ENCODE results near the gene ELL.

ELL gene

DNA sequence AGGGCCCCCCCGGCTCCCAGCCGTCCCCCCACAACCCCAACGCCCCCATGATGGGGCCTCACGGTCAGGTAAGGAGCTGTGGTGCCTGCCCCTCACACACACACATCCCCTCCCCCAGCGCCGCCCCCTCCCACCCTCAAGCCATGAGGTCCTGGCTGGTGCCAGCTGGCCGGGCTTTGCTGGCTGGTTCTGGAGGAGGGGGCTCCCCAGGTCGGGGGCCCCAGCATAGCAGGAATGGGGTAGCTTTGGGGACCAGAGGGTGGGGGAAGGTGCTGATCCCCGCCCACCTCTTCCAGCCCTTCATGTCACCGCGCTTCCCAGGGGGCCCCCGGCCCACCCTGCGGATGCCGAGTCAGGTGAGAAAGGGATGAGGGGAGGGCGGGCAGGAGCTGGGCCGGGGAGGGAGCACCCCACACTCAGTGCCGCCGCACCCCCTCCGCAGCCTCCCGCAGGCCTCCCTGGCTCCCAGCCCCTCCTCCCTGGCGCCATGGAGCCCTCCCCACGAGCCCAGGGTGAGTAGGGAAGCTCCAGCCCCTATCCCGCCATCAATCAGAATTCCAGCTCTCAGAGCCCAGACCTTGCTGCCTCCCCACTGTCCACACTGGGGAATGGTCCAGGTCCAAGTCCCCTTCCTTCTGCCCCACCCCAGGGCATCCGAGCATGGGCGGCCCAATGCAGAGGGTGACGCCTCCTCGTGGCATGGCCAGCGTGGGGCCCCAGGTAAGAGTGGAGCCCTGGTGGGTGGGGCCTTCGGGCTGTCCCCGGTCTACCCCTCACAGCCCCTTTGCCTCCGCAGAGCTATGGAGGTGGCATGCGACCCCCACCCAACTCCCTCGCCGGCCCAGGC, 90.3 kb downstream of the ELL start:
- no peak for DNase-seq

DNA sequence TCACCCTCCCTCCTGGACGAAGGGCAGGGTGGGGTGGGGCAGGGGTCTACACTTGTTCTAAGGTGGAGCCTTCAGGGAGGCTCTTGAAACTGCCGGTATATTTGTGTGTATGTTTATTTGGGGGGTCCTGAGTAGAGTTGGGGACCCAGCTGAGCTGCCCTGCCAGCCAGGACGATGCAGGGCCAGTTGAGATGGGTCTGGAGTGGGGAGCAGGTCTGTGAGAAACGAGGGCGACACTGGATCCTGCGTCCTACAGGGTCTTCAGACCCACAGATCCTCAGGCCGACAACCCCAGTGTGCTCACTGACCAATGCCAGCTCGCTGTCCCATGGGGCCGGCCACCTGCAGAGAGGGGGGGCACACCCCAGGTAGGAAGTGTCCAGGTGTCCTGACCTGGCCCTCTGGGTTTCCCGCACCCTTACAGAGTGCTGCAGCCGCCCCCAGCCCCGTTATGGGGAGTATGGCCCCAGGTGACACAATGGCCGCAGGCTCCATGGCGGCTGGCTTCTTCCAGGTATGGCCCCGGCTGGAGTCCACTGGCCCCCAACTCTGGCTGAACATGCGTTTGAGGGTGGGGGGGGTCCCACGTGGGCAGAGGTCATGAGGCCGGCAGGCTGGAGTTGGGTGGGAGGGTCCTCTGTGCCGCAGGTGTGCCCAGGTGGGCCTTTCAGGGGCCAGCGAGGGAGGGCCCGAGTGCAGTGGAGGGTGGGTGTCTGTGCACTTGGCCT, 91.3 kb downstream of the ELL start:
- DNase-seq: no peak

DNA sequence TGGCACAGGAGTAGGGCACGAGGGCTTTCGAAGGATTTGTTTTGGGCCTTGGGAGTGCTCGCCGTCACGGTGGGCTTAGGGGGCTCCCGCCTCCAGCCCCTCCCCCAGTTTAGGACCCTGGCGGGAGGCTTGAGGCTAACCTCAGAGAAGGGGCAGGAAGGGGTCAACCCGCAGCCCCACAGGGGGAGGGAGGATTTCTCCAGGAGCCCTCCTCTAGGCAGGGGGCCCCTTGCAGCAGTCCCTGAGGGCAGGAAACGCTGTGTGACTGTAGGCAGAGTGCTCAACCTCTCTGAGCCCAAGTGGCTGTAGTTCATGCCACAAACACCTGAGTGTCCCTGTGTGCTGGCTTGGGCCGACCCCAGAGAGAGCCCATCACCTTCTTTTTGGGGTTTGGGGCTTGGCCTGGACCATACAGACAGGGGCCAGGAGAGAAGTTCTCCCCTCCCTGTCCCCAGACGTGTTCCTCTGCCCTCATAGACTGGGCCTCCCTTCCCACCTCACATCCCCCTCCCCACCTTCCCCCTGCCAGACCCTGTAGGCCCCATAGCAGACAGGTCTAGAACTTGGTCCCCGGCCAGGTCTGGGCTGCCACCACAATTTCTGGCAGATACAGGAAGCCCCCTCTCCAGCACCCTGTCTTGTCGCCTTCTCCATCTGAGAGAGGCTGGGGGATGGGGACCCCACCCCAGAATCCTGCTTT, 92.0 kb downstream of the ELL start:
- DNase-seq: no peak

DNA sequence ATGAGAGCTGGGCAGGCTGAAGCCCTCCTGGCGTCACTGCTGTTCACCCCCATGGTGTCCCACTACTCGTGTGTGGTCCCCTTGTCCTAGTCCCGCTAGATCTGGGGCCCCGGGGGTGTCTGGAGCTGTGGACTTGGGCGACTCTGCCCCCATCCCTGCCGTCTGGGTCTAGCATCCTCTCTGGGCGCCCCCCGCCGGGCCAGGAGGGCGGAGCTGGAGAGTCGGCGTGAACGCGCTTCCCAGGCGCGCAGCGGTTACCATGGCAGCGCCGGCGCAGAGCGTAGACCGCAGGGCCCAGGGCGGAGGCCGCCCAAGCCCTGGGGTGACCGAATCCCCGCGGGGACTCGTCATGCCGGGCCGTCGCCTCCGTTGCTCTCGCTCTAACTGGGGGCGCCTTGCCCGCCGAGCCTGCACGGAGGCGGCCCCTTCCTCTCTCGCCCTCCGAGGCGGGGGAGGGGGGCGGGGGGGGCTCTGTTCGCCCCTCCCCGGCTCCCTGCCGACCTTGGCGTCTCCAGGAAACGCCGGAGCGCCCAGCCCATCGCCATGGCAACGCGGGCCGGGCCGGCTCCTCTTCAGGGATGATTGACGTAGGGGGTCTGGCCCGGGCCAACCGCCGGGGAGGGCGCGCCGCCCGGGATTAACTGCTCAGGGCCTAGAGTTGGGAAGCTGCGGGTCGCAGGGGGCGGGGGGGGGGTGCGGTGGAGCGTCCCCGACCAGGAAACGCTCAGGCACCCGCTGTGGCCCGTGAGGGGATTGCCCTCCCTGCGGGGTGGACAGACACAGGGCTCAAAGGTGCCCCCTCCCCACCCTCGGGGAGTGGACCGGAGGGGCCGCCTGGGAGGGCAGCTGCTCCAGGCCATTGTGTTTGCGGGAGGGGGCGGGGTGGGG, 92.8 kb downstream of the ELL start:
- DNase-seq: peak; percentile 87

DNA sequence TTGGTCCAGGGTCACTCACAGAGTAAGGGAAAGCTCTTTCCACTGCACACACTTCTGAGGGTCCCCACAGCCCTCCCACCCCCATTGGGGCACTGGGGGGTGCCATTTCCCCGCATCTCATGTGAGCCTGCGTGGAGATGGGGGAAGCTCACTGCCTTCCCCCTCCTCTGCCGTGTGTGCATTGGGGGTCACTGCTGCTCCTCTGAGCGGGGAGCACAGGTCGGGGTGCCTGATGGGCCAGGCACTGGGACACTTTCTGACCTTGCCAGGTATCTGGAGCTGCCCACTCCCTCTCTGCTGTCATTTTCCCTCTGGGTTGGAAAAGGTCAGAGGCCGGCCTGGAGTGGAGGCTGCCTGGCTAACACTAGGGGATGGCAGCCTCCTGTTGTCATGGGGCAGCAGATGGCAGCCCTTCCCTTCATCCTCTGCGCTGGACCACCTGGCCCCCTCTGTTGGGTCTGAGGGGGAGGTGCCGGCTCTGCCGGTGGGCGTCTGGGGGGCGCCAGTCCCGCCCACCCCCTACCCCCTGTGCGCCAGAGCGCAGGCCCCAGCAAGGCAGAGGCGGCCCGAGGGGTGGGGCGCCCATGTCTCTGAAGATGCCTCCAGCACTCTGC, 93.6 kb downstream of the ELL start:
- no peak for DNase-seq

DNA sequence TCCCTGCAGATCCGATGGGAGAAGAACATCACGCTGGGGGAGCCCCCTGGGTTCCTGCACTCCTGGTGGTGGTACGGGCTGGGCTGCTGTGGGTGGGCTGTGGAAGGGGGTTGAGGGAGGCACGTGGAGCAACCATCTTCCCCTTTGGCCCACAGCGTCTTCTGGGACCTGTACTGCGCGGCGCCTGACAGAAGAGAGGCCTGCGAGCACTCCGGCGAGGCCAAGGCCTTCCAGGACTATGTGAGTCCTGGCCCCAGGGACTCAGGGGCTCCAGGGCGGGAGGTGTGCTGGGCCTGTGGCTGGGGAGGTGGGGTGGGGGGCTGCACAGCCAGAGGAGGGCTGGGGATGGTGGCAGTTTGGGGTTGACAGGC, 94.1 kb downstream of the ELL start:
- DNase-seq: no peak

DNA sequence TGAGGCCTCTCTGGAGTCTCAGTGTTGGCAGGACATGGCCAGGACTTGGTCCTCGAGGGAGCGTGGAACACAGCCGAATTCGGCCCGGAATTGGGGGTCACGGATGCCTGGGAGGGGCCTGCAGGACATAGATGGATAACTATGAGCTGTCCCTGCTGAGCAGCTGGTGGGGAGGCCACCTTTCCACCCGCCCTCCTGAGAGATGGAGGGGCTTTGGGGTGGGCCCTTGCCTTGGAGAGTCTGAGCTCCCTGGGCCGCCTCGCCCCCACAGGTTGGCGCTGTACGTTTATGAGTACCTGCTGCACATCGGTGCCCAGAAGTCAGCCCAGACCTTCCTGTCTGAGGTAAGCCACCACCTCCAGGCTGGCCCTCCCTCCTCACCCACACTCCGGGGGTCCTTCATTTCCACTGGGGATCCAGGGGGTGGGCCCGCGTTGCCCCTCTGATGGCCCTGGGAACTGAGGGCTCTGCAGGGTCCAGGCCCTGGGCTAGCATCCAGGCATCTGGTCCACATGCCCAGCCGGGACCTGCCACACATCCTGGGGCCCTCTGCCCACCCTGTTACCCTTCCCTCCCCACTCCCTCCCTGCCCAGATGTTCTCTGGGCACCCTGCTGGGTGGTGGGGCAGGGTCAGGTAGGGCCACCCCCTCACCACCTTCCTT, 94.7 kb downstream of the ELL start:
- DNase-seq: no peak

DNA sequence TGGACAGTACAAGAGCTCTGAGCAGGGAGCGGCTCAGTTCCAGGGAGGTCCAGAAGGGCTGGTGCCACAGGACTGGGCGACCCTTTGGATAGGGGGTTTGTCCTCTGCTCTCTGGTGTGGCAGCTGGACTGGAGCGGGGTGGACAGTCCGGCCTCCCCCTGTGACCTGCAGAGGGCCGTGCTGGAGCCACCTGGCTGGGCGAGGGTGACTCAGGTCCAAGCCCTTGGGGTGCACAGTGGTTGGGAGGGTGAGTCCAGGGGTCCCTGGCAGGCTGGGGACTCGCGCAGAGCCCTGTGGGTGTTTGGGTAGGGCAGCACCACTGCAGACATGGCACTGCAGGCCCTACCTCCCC, 95.5 kb downstream of the ELL start:
- DNase-seq: no peak

DNA sequence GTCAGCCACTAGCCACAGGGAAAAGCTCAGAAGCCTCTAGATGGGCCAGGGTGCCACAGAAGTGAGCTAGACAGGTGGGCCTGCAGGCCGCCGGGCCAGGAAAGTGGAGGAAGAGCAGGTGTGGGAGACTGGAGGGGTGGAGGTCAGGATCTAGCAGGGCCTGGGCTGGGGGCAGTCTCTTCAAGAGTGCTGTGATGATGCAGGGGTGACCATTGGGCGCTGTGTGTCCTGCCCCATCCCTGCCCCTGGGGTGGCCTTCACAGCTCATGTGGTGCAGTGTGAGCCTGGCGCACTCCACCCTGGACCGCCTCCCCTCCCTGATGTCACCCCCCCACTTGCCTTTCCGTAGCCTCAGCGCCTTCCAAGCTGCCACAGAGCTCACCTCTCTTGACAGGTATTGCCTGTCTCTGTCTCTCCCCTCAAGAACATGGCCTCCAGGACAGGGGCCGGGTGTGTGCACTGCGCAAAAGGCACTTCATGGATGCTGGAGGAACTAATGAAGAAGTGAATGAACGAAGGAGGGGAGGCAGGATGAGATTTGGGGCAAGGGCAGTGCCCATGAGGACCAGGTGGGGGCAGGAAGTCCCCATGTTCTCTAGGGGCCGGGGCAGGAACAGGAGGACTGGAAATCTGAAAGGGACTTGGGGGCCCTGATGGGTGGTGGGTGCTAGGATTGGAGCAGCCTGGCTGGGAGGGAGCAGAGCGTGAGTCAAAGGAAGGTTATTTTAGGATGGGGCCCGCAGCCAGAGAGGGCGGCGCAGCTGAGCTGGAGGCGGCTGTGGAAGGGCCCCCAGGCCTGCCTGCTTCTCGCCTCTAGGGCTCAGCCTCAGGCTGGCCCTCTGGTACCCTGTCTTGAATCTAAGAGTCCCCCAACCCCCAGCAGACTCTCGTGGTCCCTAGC, 96.1 kb downstream of the ELL start:
- no peak for DNase-seq

DNA sequence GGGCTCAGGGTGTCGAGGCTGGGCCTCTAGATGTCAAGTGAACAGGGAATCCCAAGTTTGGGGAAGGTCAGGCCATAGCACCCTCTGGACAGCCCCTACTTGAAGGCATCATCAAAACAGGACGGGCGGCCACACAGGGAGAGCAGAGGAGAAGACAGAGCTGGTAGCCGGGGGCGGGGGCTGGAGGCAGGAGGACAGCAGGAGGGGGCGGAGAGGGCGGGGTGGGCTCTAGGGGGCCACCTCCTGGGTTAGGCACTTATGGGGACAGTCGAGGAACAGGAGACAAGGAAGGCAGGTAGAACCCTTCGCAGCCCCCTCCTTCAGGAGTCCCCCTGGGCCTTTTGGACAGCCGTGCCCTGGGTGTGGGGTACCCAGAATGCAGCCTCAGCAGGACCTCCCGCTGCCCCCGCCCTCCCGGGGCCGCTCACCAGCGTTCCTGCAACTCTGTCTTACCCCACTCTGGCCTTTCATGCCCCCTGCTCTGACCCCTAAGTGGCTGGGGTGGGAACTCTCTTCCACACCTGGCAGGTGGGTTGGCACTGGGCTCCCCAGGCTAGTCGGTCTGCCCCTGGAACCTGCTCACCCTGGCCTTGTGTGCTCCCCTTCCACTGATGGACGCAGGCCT, 96.9 kb downstream of the ELL start:
- no peak for DNase-seq

DNA sequence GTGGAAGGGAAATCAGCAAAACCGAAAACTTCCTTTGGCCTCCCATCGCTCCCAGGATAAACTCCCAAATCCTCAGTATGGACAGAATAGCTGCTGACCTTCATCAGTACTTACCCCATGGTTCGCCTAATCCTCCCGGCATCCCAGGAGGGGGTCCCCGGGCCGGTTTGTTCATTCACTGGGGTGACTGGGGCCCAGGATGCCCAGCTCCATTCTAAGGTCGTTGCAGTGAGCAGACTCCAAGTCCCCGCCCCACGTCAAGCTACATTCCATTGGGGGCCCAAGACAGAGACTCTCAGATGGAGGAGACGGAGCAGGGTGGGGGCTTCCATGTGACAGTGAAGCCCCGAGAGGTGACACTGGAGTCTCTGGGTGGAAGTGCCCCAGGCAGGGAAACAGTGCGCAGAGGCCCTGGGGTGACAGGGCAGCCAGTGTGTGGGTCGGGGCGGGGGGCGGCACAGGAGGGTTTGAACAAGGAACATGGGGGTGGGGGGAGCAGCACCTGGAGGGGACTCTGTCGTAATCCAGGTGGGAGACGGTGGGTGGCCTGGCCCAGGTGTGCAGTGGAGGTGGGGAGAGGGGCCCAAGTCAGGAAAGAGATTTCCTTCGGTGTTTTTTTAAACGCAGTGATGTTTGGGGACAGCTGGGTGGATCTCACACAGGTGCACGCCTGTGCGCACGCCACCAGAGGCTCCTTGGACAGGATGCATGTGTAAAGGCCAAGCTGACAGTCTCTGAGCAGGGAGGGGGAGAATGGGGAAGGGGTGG, 97.6 kb downstream of the ELL start:
- DNase-seq: no peak

DNA sequence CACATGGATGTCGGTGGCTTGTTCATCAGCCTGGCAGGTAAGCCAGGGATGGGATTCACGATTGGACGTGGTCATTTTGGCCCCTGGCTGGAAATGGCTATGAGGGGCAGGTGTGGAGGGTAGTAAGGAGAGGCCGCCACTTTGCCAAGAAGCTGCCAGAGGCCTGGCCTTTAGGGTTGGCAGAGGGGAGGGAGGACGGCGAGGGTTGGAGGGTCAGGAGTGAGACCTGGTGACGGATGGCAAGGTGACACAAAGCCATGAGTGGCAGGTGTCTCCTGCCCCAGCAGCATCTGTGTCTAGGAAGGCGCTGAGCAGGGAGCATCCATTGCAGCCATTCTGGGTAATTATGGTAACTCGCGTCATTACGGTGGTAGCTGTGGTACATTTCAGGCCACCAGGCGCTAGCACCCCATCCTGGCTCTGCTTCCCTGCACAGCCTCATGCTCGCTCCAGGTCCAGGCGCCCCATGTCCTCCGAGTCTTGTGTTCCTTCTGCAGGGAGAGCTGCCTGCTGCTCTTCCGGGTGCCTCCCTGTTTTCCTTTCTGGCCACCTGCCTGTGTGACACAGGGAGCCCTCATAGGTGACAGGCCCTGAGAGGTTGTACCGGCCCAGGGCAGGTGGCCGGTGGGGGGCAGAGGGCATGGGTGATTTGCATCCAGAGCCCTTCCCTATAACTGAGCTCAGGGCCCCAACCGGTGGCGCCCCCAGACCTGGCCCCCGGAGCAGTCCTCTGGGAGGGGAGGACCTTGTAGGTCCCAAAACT, 98.4 kb downstream of the ELL start:
- no peak for DNase-seq

DNA sequence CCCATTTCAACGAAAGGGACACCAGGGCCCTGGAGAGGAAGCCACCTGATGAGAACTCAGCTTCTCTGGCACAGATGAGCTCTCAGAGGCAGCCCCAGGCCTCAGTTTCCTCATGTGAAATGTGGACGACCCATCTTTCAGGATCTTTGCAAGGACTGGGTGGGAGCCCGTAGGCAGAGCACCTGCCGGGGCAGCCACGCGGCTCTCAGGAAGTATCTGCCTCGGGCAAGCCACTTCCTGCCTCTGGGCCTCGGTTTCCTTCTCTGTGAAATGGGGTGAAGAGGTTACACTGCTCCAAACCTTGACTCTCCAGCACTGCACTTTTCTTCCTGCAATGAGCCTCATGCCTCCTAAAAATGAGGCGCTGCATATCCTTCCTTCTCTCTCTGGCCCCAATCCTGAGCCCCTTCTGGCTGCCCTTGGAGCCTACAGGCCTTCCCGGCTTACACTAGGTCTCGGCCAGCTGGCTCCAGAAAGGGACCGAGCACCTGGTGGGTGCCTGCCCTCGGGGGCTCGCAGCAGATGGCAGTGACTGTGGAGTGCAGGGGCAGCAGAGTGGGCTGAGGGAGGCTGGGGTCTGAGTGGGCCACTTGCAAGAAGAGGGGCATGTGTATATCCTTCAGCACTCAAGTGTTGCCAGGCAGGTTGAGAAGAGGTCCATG, 99.2 kb downstream of the ELL start:
- DNase-seq: peak; percentile 78

DNA sequence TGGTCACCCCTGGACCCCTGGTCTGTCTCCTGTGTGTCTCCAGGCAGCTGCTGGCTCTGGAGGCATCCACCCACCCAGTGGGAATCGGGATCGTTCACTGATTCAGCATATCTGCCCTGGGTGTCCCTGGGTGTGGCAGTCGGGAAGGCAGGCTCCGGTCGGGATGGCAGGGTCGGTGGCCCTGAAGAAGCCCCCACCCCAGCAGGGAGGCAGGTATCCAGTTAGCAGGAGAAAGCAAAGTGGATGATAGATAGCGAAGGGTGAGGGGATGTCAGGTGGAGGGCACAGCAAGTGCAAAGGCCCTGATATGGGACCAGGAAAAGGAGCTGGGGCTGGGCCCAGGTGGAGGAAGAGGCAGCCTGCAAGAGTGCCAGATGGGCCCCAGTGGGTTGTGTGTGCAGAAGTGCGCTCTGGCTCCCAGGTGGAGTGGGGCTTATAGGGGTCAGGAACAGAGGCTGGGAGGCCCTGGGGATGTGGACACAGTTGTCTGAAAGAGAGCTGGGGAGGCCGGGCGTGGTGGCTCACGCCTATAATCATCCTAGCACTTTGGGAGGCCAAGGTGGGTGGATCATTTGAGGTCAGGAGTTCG, 100.4 kb downstream of the ELL start:
- no peak for DNase-seq

DNA sequence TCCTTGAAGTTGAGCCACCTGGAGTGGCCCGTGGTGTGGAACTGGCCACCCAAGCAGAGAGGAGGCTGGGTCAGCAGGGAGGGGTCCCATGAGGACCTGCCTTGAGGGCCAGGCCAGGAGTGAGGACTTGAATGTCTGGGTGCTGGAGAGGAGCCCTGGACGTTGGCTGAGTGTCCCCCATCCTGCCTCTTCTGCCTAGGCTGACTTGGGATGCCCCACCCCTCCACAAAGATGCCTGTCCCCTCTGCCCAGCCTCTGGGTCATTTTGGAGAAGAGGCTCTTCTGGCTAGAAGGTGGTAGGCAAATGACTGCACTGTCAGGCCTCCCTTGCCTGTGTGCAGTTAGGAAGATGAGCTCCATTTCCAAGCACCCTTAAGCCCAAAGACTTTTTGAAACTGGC, 100.9 kb downstream of the ELL start:
- no peak for DNase-seq

DNA sequence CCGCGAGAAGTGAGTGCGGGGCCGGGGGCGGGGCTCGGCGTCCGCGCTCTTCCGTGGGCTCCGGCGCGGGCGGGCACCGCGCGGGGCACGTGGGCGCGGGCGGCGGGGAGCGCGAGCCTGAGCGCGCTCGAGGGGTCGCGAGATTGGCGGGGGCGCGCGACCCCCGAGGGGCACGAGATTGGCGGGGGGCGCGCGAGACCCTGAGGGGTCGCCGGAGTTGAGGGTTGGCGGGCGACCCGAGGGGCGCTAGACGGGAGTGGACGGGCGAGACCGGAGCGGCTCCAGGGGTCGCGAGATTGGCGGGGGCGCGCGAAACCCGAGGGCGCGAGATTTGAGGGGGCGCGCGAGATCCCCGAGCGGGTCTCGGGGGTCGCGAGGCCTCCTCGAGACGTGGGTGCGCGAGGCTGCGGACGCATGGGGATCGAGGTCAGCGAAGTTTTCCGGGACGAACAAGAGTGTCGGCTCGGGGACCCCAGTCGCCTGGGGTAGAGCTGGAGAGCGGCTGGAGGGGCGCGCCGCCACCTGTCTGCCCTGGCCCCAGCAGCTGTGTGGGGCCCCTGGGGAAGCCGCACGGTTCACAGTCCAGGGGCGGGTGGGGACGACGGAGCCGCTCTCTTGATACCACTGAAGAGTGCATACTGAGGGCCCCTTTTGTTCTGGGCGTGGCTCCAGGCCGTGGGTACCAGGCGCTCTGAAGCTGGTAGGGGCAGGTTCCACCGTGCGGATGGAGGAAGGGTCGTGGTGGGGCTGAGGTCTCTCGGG, 102.0 kb downstream of the ELL start:
- peak; percentile 69 for DNase-seq

DNA sequence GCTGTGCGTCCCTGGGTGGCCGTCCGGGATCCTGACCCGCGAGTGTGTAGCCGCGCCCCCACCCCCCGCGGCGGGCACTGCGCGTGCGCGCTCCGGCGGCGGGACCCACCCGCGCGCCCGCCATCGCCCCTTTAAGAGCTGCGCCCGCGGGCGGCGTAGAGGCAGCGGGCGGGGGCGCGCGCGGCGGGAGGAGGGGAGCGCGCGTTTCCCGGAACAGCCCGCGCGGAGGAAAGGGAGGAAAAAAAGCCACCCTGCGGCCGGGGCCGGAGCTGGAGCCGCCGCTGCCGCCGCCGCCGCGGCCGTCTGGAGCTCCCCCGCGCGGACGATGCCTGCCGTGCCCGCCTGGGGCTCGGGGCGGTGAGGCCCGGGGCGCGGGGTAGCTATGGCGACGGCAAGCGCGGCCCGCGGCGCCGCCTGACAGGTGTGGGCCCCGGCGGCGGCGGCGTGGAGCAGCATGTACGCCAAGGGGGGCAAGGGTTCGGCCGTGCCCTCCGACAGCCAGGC, 102.6 kb downstream of the ELL start, which contains the start of gene SSBP4:
SSBP4 (plus strand) TSS at position 204 of the 504 bp plus-strand sequence; CDS start at position 455, 251 bp downstream.
- DNase-seq: peak; percentile 85

All from activated CD4-positive, alpha-beta T cell treated with anti-CD3 and anti-CD28 coated beads, Interleukin-10, Interleukin-2, amounts not matched to agents 100 ng/mL and 50 ng/mL, durations not matched to agents 16 hours and 8 hours (primary cell).